BJ (cell line): ENCODE measurements around the gene CRIM1. TPM values are rescaled to one million over a fixed set of nuclear protein-coding genes. Genes with fewer than 3 reads are reported as not detected.

Experiments
- CTCF ChIA-PET: fragments of 350-600 bp; formaldehyde crosslinking; extraction: SDS; loops from one replicate; lab custom pipeline; 2021; ENCODE audit warnings: antibody characterized with exemption, inconsistent platforms; lab: Yijun Ruan, JAX
- POLR2A ChIA-PET: fragments of 300-600 bp; sonication (Branson Sonifier 250); formaldehyde crosslinking; extraction: SDS; loops from one replicate; lab custom pipeline; 2021; ENCODE audit warnings: antibody characterized with exemption; lab: Charles Lee
- DNase-seq: peaks from one replicate; pipeline ENCODE4 v3.0.0-alpha.2; 2011; ENCODE audit warnings: low read depth
- H3K27me3 ChIP-seq: 2 replicates; pipeline ENCODE4 v1.6.0; 2011; ENCODE audit warnings: low read length; ENCODE audit not compliant: control insufficient read depth, insufficient read depth
- H3K36me3 ChIP-seq: 2 replicates; pipeline ENCODE4 v1.5.1; 2011; ENCODE audit warnings: low read length; ENCODE audit not compliant: control insufficient read depth, insufficient read depth
- H3K4me3 ChIP-seq: 2 replicates; pipeline ENCODE4 v1.5.1; 2011; ENCODE audit warnings: low read depth, mild to moderate bottlenecking, control low read depth, low read length
- polyA plus RNA-seq: library from polyadenylated mRNA; depleted of rRNA; stranded (reverse); fragments of >200 nt; gene quantifications from 2 replicates; pipeline ENCODE4 v1.2.3, GENCODE V29; 2011
- TF ChIP-seq, protein P1 (sequence below): IDR thresholded peaks from 2 replicates; pipeline ENCODE4 v1.5.1; 2011; ENCODE audit warnings: low read depth, mild to moderate bottlenecking, control low read depth, inconsistent platforms, low read length, moderate library complexity; ENCODE audit not compliant: insufficient read depth

Gene CRIM1
- polyA plus RNA-seq, 1 experiment: 729 TPM

DNA sequence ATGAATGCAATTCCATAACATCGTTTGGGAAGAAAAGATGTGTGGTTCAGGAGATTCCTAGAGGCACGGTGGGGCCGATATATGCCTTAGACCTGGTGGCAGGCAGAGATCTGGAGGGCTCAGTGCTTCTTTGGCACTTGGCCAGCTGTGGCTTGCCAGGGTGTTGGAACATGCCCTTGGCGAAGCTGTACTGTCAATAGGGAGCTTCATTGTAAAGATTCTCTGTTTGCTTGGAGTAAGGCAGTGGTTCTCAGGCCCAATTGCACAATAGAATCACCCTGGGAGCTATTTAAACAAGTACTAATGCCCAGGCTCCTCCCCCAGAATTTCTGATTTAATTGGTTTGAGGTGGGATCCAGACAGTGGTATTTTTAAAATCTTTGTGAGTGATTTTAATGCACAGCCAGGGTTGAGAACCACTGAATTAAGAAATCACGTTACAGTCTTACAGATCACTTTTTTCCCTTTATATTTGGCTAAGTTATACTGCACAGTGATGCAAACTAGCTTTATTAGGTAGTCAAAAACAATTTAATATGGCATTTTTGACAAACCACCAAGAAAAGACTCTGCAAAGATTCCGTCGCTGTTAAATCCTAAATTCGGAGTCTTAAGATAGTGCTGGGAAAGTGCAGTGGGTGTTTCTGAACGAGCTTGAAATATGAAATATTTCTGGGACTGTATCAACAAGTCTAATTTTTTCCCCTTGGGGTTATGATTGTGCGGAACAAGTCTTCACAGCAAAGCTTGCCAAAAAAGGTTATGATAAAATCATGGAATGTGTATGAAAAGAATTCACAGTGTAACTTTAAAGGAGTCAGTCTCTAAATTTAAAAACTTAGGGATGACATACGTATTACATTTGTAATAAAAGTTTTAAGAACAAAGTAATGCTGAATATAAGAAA, 78.0 kb downstream of the CRIM1 start:
- TF ChIP-seq, protein P1, sequence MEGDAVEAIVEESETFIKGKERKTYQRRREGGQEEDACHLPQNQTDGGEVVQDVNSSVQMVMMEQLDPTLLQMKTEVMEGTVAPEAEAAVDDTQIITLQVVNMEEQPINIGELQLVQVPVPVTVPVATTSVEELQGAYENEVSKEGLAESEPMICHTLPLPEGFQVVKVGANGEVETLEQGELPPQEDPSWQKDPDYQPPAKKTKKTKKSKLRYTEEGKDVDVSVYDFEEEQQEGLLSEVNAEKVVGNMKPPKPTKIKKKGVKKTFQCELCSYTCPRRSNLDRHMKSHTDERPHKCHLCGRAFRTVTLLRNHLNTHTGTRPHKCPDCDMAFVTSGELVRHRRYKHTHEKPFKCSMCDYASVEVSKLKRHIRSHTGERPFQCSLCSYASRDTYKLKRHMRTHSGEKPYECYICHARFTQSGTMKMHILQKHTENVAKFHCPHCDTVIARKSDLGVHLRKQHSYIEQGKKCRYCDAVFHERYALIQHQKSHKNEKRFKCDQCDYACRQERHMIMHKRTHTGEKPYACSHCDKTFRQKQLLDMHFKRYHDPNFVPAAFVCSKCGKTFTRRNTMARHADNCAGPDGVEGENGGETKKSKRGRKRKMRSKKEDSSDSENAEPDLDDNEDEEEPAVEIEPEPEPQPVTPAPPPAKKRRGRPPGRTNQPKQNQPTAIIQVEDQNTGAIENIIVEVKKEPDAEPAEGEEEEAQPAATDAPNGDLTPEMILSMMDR: no peak
- ChIA-PET CTCF (interaction anchor here (0.8 to 1.2 kb wide), 3 partner anchors 11 to 81 kb away, joined by 3 to 4 read pairs (median 3); no protein-coding TSS in a partner anchor), POLR2A (interaction anchor here (0.5 to 1.1 kb wide), 3 partner anchors 22 to 79 kb away, joined by 3 to 5 read pairs (median 4); no protein-coding TSS in a partner anchor)
- no peak for DNase-seq
- H3K4me3 ChIP-seq: no peak overlapping the region
- no peaks in the 10 kb centered on the region; the same call in 1 of the 2 replicates for H3K36me3 ChIP-seq
- H3K27me3 ChIP-seq: no peaks in the 10 kb centered on the region

DNA sequence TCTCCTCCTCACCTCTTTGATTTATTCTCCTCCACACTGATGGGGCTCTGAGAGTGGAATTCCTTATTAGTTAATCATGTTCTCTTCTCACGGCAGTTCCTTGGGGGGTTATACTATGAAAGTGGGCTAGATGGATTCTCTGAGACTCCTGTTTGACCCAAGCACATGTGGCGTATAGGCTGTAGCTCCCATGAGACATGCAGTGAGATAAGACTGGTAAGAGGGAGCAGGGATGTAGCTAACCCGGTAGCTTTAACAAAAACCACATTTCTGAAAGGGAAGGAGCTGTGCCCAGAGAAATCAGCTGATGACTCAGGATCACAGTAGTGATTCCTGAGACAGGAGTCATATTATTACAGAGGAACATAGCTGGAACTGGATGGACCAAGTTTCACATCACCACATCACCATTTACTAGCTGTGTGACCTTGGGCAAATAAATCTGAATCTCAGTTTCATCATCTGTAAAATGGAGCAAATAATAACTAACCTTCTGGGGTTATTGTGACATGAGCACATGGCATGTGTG, 82.9 kb downstream of the CRIM1 start:
- DNase-seq: peak; percentile 93
- ChIA-PET CTCF (interaction anchor here (1.0 kb wide), 2 partner anchors 11 to 86 kb away, joined by 4 to 6 read pairs; no protein-coding TSS in a partner anchor), POLR2A (interaction anchor here (0.6 to 0.9 kb wide), 2 partner anchors 11 to 46 kb away, joined by 3 to 4 read pairs; no protein-coding TSS in a partner anchor)
- Histone ChIP-seq H3K4me3 (no peak overlapping the region), H3K27me3 (no peaks in the 10 kb centered on the region), H3K36me3 (peaks cover 12% of the 10 kb centered on the region)
- TF ChIP-seq, protein P1: no peak

DNA sequence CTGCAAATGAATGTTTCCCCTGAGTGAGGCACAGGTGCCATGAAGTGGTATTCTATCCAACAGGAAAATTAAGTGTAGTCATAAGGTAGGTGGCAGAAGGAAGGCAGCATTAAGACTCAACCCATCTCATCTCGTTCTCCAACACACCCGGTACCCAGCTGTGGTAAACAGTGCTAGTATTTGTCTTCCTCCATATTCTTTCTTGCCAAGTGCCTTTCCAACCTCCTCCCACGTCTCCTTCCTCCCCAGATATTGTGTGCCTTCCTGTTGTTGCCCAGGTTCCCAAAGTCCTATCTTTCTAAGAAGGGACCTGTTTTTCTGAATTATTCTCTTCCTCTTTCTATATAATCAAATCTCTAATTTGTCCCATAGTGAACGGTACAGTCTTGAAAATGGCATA, 83.5 kb downstream of the CRIM1 start:
- H3K4me3 ChIP-seq: no peak overlapping the region
- H3K36me3 ChIP-seq: peaks cover 12% of the 10 kb centered on the region
- no peaks in the 10 kb centered on the region for H3K27me3 ChIP-seq
- TF ChIP-seq, protein P1: no peak
- DNase-seq: no peak
- CTCF ChIA-PET: interaction anchor here (0.7 to 1.0 kb wide), 3 partner anchors 10 to 101 kb away, joined by 3 to 6 read pairs (median 4); no protein-coding TSS in a partner anchor
- POLR2A ChIA-PET: interaction anchor here (0.6 to 0.9 kb wide), 2 partner anchors 11 to 45 kb away, joined by 3 to 4 read pairs; no protein-coding TSS in a partner anchor

DNA sequence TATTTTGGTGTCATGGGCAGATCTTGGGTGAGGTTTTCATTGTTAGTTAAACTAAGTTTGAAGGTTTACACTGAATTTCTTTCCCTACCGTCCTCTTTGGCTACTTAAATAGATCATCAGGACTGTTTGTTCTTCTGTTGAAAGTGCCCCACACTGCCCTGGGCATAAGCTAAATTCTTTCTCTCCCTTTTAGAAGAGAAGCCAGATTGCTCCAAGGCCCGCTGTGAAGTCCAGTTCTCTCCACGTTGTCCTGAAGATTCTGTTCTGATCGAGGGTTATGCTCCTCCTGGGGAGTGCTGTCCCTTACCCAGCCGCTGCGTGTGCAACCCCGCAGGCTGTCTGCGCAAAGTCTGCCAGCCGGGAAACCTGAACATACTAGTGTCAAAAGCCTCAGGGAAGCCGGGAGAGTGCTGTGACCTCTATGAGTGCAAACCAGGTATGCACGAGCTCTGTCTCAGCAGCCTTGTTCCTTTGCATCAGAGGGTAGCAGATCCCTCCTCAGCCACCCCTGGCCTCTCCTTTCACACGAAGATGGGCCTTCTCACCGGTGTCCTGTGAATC, 85.6 kb downstream of the CRIM1 start:
- ChIA-PET CTCF (interaction anchor here (0.9 to 1.4 kb wide), 3 partner anchors 19 to 47 kb away, joined by 3 read pairs; no protein-coding TSS in a partner anchor), POLR2A (interaction anchor here (0.5 kb wide), 1 partner anchor 8 kb away, joined by 4 read pairs; no protein-coding TSS in a partner anchor)
- Histone ChIP-seq H3K27me3 (no peaks in the 10 kb centered on the region), H3K4me3 (no peak overlapping the region), H3K36me3 (peaks cover 18% of the 10 kb centered on the region)
- TF ChIP-seq, protein P1: no peak
- no peak for DNase-seq
